Upper lobe of left lung (tissue), 4 donors: ENCODE results near the gene MRPS18A.

ENCODE experiments used
- CTCF ChIP-seq, 6 experiments: fragments of 450-650 bp in 4 of 6; fragments of 200-600 bp in 2 of 6; sonication (generic) in 2 of 6; IDR thresholded peaks; one replicate each; pipeline ENCODE4 v1.5.1; 2016 to 2019; ENCODE audit warnings: antibody characterized with exemption in 6 of 6
- EP300 ChIP-seq, 4 donors: sonication (generic); formaldehyde crosslinking; IDR thresholded peaks; one replicate each; pipeline ENCODE4 v1.5.1; 2017; ENCODE audit warnings: antibody characterized with exemption in 4 of 4, control low read depth in 2 of 4
- POLR2A ChIP-seq, 4 donors: fragments of 450-650 bp; IDR thresholded peaks; one replicate each; pipeline ENCODE4 v1.5.1; 2016 to 2017; ENCODE audit warnings: antibody characterized with exemption in 4 of 4, mild to moderate bottlenecking in 2 of 4
- POLR2AphosphoS5 ChIP-seq, 2 donors: sonication (generic); formaldehyde crosslinking; IDR thresholded peaks; one replicate each; pipeline ENCODE4 v1.5.1; 2017; ENCODE audit warnings: antibody characterized with exemption in 2 of 2

GRCh38 chr6:43698584-43699349 is 11.2 kb upstream of the MRPS18A start:
- TF ChIP-seq POLR2AphosphoS5 (IDR thresholded peaks at IDR 0.05), result peak in 1 of 2 donors; percentile 17
- TF ChIP-seq POLR2A (IDR thresholded peaks at IDR 0.05), result no peak
- TF ChIP-seq CTCF (IDR thresholded peaks at IDR 0.05), result no peak
- TF ChIP-seq EP300 (IDR thresholded peaks at IDR 0.05), result no peak
